Measurements from ENCODE around the gene NUDT2.
"Not testable (repeated sequence)": the region's sequence is repeated elsewhere in the genome, so short reads cannot be mapped to it uniquely, and the experiment has no call there.

Gene NUDT2

GRCh38 chr9:34328987-34329832 is at the start of gene NUDT2, which contains the start of gene KIF24:
Gene NUDT2 (plus strand): TSS chr9:34329569. CDS start chr9:34339040, 9,471 bp downstream.
Gene KIF24 (minus strand): TSS chr9:34329268. CDS start chr9:34311346, 17,922 bp downstream.
- Mint-ChIP-seq H3K36me3 (peaks cover 13% of the 10 kb centered on the region), H3K9me3 (no peaks in the 10 kb centered on the region), H3K27ac (peak within 1 kb of the TSS; percentile 99), H3K4me3 (peak within 1 kb of the TSS; percentile 96), H3K4me1 (peaks cover 20% of the 10 kb centered on the region)
- DNase-seq (ENCODE audit: low spot score in 2 of 2), result peak; percentile 87 to 96
- peak; percentile 97 for ATAC-seq

- DNase-seq (ENCODE audit: low spot score in 2 of 2) (no peak), ATAC-seq (no peak)
- Mint-ChIP-seq H3K9me3 (no peaks in the 10 kb centered on the region), H3K4me1 (no peaks in the 10 kb centered on the region), H3K4me3 (no peak overlapping the region), H3K36me3 (peaks cover 12% of the 10 kb centered on the region), H3K27ac (no peak overlapping the region)
Measured at GRCh38 chr9:34282096-34282495, 47.3 kb upstream of the NUDT2 start.

GRCh38 chr9:34289159-34289558 is 40.2 kb upstream of the NUDT2 start:
- DNase-seq (ENCODE audit: low spot score in 2 of 2) (no peak), ATAC-seq (no peak)
- Mint-ChIP-seq H3K4me3 (no peak overlapping the region), H3K36me3 (peaks cover 12% of the 10 kb centered on the region), H3K4me1 (no peaks in the 10 kb centered on the region), H3K27ac (no peak overlapping the region), H3K9me3 (no peaks in the 10 kb centered on the region)

GRCh38 chr9:34291023-34291422 is 38.3 kb upstream of the NUDT2 start:
- Mint-ChIP-seq H3K4me3 (no peak overlapping the region), H3K36me3 (no peaks in the 10 kb centered on the region), H3K27ac (no peak overlapping the region), H3K4me1 (no peaks in the 10 kb centered on the region), H3K9me3 (no peaks in the 10 kb centered on the region)
- DNase-seq (ENCODE audit: low spot score in 2 of 2) (no peak), ATAC-seq (no peak)

- Mint-ChIP-seq H3K4me3 (no peak overlapping the region), H3K4me1 (no peaks in the 10 kb centered on the region), H3K36me3 (no peaks in the 10 kb centered on the region), H3K9me3 (no peaks in the 10 kb centered on the region), H3K27ac (no peak overlapping the region)
- ATAC-seq, result no peak
- DNase-seq (ENCODE audit: low spot score in 2 of 2), result no peak
Measured at GRCh38 chr9:34291423-34291822, 37.9 kb upstream of the NUDT2 start.

GRCh38 chr9:34292552-34292951 is 36.8 kb upstream of the NUDT2 start:
- Mint-ChIP-seq H3K9me3 (no peaks in the 10 kb centered on the region), H3K4me3 (no peak overlapping the region), H3K36me3 (no peaks in the 10 kb centered on the region), H3K27ac (no peak overlapping the region), H3K4me1 (no peaks in the 10 kb centered on the region)
- DNase-seq (ENCODE audit: low spot score in 2 of 2) (no peak), ATAC-seq (no peak)

- not testable (repeated sequence) for H3K27ac Mint-ChIP-seq; H3K36me3 Mint-ChIP-seq; ATAC-seq; DNase-seq (ENCODE audit: low spot score in 2 of 2); H3K4me3 Mint-ChIP-seq; H3K9me3 Mint-ChIP-seq; H3K4me1 Mint-ChIP-seq
Measured at GRCh38 chr9:34301064-34301463, 28.3 kb upstream of the NUDT2 start.

- ATAC-seq; H3K4me3 Mint-ChIP-seq; DNase-seq (ENCODE audit: low spot score in 2 of 2); H3K9me3 Mint-ChIP-seq; H3K27ac Mint-ChIP-seq; H3K4me1 Mint-ChIP-seq; H3K36me3 Mint-ChIP-seq: not testable (repeated sequence)
Measured at GRCh38 chr9:34308316-34308715, 21.1 kb upstream of the NUDT2 start.

GRCh38 chr9:34310215-34310614 is 19.2 kb upstream of the NUDT2 start:
- H3K27ac Mint-ChIP-seq, result no peak overlapping the region
- no peaks in the 10 kb centered on the region for H3K4me1 Mint-ChIP-seq
- H3K36me3 Mint-ChIP-seq, result no peaks in the 10 kb centered on the region
- H3K4me3 Mint-ChIP-seq, result no peak overlapping the region
- no peaks in the 10 kb centered on the region for H3K9me3 Mint-ChIP-seq
- no peak for ATAC-seq
- DNase-seq (ENCODE audit: low spot score in 2 of 2), result no peak

GRCh38 chr9:34311499-34312185 is 17.7 kb upstream of the NUDT2 start:
- no peaks in the 10 kb centered on the region for H3K9me3 Mint-ChIP-seq
- no peak overlapping the region for H3K4me3 Mint-ChIP-seq
- no peak for DNase-seq (ENCODE audit: low spot score in 2 of 2)
- no peak overlapping the region for H3K27ac Mint-ChIP-seq
- H3K36me3 Mint-ChIP-seq, result no peaks in the 10 kb centered on the region
- no peaks in the 10 kb centered on the region for H3K4me1 Mint-ChIP-seq
- no peak for ATAC-seq

GRCh38 chr9:34317436-34317835 is 11.9 kb upstream of the NUDT2 start:
- H3K9me3 Mint-ChIP-seq, result no peaks in the 10 kb centered on the region
- no peak overlapping the region for H3K4me3 Mint-ChIP-seq
- H3K4me1 Mint-ChIP-seq, result no peaks in the 10 kb centered on the region
- no peak overlapping the region for H3K27ac Mint-ChIP-seq
- ATAC-seq (no peak), DNase-seq (ENCODE audit: low spot score in 2 of 2) (no peak)
- no peaks in the 10 kb centered on the region for H3K36me3 Mint-ChIP-seq

- Mint-ChIP-seq H3K36me3 (no peaks in the 10 kb centered on the region), H3K4me1 (no peaks in the 10 kb centered on the region), H3K27ac (no peak overlapping the region), H3K9me3 (no peaks in the 10 kb centered on the region), H3K4me3 (no peak overlapping the region)
- DNase-seq (ENCODE audit: low spot score in 2 of 2), result no peak
- ATAC-seq, result no peak
Measured at GRCh38 chr9:34318163-34318790, 11.1 kb upstream of the NUDT2 start.

GRCh38 chr9:34321451-34321850 is 7.9 kb upstream of the NUDT2 start:
- ATAC-seq, result no peak
- DNase-seq (ENCODE audit: low spot score in 2 of 2), result no peak
- H3K27ac Mint-ChIP-seq, result no peak overlapping the region
- no peaks in the 10 kb centered on the region for H3K9me3 Mint-ChIP-seq
- no peaks in the 10 kb centered on the region for H3K36me3 Mint-ChIP-seq
- no peaks in the 10 kb centered on the region for H3K4me1 Mint-ChIP-seq
- H3K4me3 Mint-ChIP-seq, result no peak overlapping the region

- no peaks in the 10 kb centered on the region for H3K9me3 Mint-ChIP-seq
- no peak overlapping the region for H3K4me3 Mint-ChIP-seq
- H3K36me3 Mint-ChIP-seq, result no peaks in the 10 kb centered on the region
- DNase-seq (ENCODE audit: low spot score in 2 of 2) (no peak), ATAC-seq (no peak)
- no peak overlapping the region for H3K27ac Mint-ChIP-seq
- no peaks in the 10 kb centered on the region for H3K4me1 Mint-ChIP-seq
Measured at GRCh38 chr9:34322899-34323591, 6.3 kb upstream of the NUDT2 start.

GRCh38 chr9:34326690-34327089 is 2.7 kb upstream of the NUDT2 start:
- Mint-ChIP-seq H3K4me1 (peaks cover 10% of the 10 kb centered on the region), H3K36me3 (peaks cover 13% of the 10 kb centered on the region)

More at GRCh38 chr9:34326690-34327089, 2.7 kb upstream of the NUDT2 start:
- Mint-ChIP-seq H3K9me3 (no peaks in the 10 kb centered on the region), H3K27ac (no peak overlapping the region), H3K4me3 (no peak overlapping the region)
- ATAC-seq, result no peak
- no peak for DNase-seq (ENCODE audit: low spot score in 2 of 2)

Measured in stimulated activated effector memory CD8-positive, alpha-beta T cell treated with anti-CD3 and anti-CD28 coated beads, Interleukin-12 subunit alpha, Interleukin-12 subunit beta, amount 100 ng/mL, for 72 hours (primary cell).